SK-N-SH (cell line): ENCODE results near the gene C3orf22. TPM values are rescaled to one million over a fixed set of nuclear protein-coding genes. Genes with fewer than 3 reads are reported as not detected.

Experiments used
- CTCF ChIA-PET: fragments of 300-600, 350-600 bp; formaldehyde crosslinking; extraction: SDS; loops from one replicate; lab custom pipeline; 2021; lab: Yijun Ruan, JAX
- POLR2A ChIA-PET: fragments of 350-600 bp; sonication (Branson Sonifier 250); formaldehyde crosslinking; extraction: SDS; loops from one replicate; lab custom pipeline; 2020; ENCODE audit warnings: antibody characterized with exemption, inconsistent platforms; lab: Yijun Ruan, JAX
- DNase-seq: peaks from one replicate; pipeline ENCODE4 v3.0.0; 2012
- H2AFZ ChIP-seq: fragments of 200-600 bp; sonication (generic); 2 replicates; pipeline ENCODE4 v1.8.1; 2016; ENCODE audit warnings: antibody characterized with exemption, mild to moderate bottlenecking, low read depth
- H3F3A ChIP-seq: fragments of 200-600 bp; sonication (generic); replicated peaks from 2 replicates; pipeline ENCODE3; 2016; ENCODE audit warnings: antibody characterized with exemption, mild to moderate bottlenecking; ENCODE audit not compliant: insufficient read depth
- H3K27ac ChIP-seq, 2 experiments: fragments of 200-500 bp in 1 of 2; fragments of 200-600 bp in 1 of 2; sonication (Bioruptor generic) in 1 of 2; sonication (generic), shearing (Covaris generic) in 1 of 2; 2 replicates each; pipeline versions ENCODE4 v1.5.1 to v1.6.1; 2014 to 2016; ENCODE audit warnings: low read depth in 2 of 2, inconsistent platforms in 1 of 2, low read length in 1 of 2, mild to moderate bottlenecking in 1 of 2, mixed read lengths in 1 of 2
- H3K27me3 ChIP-seq: fragments of 200-600 bp; sonication (generic), shearing (Covaris generic); 2 replicates; pipeline ENCODE4 v1.6.1; 2016; ENCODE audit warnings: mixed run types; ENCODE audit not compliant: insufficient read depth
- H3K36me3 ChIP-seq, 2 experiments: fragments of 200-500 bp in 1 of 2; fragments of 200-600 bp in 1 of 2; sonication (Bioruptor generic) in 1 of 2; sonication (generic) in 1 of 2; replicated peaks in 1 of 2; 2 replicates each; pipeline versions ENCODE3 to v1.5.1; 2014 to 2016; ENCODE audit warnings: low read length in 1 of 2, mild to moderate bottlenecking in 1 of 2; ENCODE audit not compliant: insufficient read depth in 2 of 2, control insufficient read depth in 1 of 2
- H3K4me1 ChIP-seq, 2 experiments: fragments of 200-500 bp in 1 of 2; fragments of 200-600 bp in 1 of 2; sonication (Bioruptor generic) in 1 of 2; sonication (generic), shearing (Covaris generic) in 1 of 2; 2 replicates each; pipeline versions ENCODE4 v1.5.1 to v1.6.1; 2014 to 2016; ENCODE audit warnings: low read depth in 1 of 2, low read length in 1 of 2, mixed run types in 1 of 2; ENCODE audit not compliant: insufficient read depth in 2 of 2, control insufficient read depth in 1 of 2
- H3K4me2 ChIP-seq: fragments of 200-600 bp; sonication (generic), shearing (Covaris generic); 2 replicates; pipeline ENCODE4 v1.6.1; 2017; ENCODE audit warnings: mixed run types
- H3K4me3 ChIP-seq, 2 experiments: fragments of 200-500 bp in 1 of 2; fragments of 200-600 bp in 1 of 2; sonication (Bioruptor generic) in 1 of 2; sonication (generic), shearing (Covaris generic) in 1 of 2; 2 replicates each; pipeline versions ENCODE4 v1.5.1 to v1.8.1; 2014 to 2016; ENCODE audit warnings: low read depth in 2 of 2, inconsistent platforms in 1 of 2, low read length in 1 of 2, mild to moderate bottlenecking in 1 of 2, mixed read lengths in 1 of 2, moderate library complexity in 1 of 2
- H3K79me2 ChIP-seq: fragments of 200-600 bp; sonication (generic); 2 replicates; pipeline ENCODE4 v1.8.1; 2017; ENCODE audit warnings: mild to moderate bottlenecking; ENCODE audit not compliant: insufficient read depth
- H3K9ac ChIP-seq: fragments of 200-600 bp; sonication (generic); 2 replicates; pipeline ENCODE4 v1.6.1; 2017; ENCODE audit warnings: mixed run types
- H3K9me2 ChIP-seq: fragments of 200-600 bp; sonication (generic); 2 replicates; pipeline ENCODE4 v1.6.1; 2017; ENCODE audit warnings: mixed run types
- H3K9me3 ChIP-seq: fragments of 200-600 bp; sonication (generic); 2 replicates; pipeline ENCODE4 v1.6.1; 2017; ENCODE audit warnings: mixed run types, mild to moderate bottlenecking, moderate library complexity
- H4K20me1 ChIP-seq: fragments of 200-600 bp; sonication (generic); 2 replicates; pipeline ENCODE4 v1.6.1; 2017; ENCODE audit warnings: mild to moderate bottlenecking, mixed run types; ENCODE audit not compliant: insufficient read depth
- EP300 ChIP-seq, 2 experiments: IDR thresholded peaks; 2 replicates each; pipeline versions ENCODE4 v1.4.0 to v1.6.1; 2012; ENCODE audit warnings: borderline replicate concordance in 1 of 2, low read depth in 1 of 2, low read length in 1 of 2
- EZH2phosphoT487 ChIP-seq: fragments of 200-600 bp; sonication (generic); IDR thresholded peaks from 2 replicates; pipeline ENCODE4 v1.6.1; 2017; ENCODE audit warnings: low read depth, mixed run types, mild to moderate bottlenecking, antibody characterized with exemption, moderate library complexity, borderline replicate concordance
- GABPA ChIP-seq: IDR thresholded peaks from 2 replicates; pipeline ENCODE4 v1.4.0; 2012; ENCODE audit warnings: low read depth, mild to moderate bottlenecking
- MEF2A ChIP-seq: IDR thresholded peaks from 2 replicates; pipeline ENCODE4 v1.4.0; 2012; ENCODE audit warnings: low read depth, borderline replicate concordance
- POLR2AphosphoS5 ChIP-seq: IDR thresholded peaks from 2 replicates; pipeline ENCODE4 v1.6.1; 2012; ENCODE audit warnings: low read depth, low read length
- RAD21 ChIP-seq: IDR thresholded peaks from 2 replicates; pipeline ENCODE4 v1.6.1; 2012; ENCODE audit warnings: mild to moderate bottlenecking, low read length
- RXRA ChIP-seq: IDR thresholded peaks from 2 replicates; pipeline ENCODE4 v1.4.0; 2012; ENCODE audit warnings: low read depth, mild to moderate bottlenecking, borderline replicate concordance
- TAF1 ChIP-seq: IDR thresholded peaks from 2 replicates; pipeline ENCODE4 v1.6.1; 2012; ENCODE audit warnings: low read depth, mild to moderate bottlenecking, low read length, moderate library complexity, borderline replicate concordance
- TCF12 ChIP-seq: IDR thresholded peaks from 2 replicates; pipeline ENCODE4 v1.4.0; 2012
- YY1 ChIP-seq: IDR thresholded peaks from 2 replicates; pipeline ENCODE4 v1.4.0; 2012; ENCODE audit warnings: low read depth, mild to moderate bottlenecking
- WGBS: methylation state at CpG from one replicate; pipeline ENCODE4 v1.1.6; 2017; ENCODE audit warnings: low lambda C conversion rate; 5-methylcytosine and 5-hydroxymethylcytosine counted together
- polyA plus RNA-seq, 3 experiments: library from polyadenylated mRNA; depleted of rRNA; stranded (reverse); fragments of >200 nt; gene quantifications; 2 replicates each; pipeline ENCODE4 v1.2.3, GENCODE V29; 2012
- TF ChIP-seq, protein P1 (sequence below): fragments of 150-350 bp; IDR thresholded peaks from 2 replicates; pipeline ENCODE4 v1.6.1; 2016; ENCODE audit warnings: mild to moderate bottlenecking, low read depth, low read length

Gene C3orf22
- polyA plus RNA-seq, 1 of the 3 experiments (the other 2 are of a cell fraction), result not detected

- Histone ChIP-seq H3K27ac (no peak overlapping the region), H3F3A (peaks cover 1% of the 10 kb centered on the region), H3K27me3 (peaks cover 10% of the 10 kb centered on the region; the same call in 1 of the 2 replicates), H3K9ac (no peak overlapping the region), H4K20me1 (no peaks in the 10 kb centered on the region), H3K4me3 (no peak overlapping the region), H3K4me1 (peaks cover 0 to 2% of the 10 kb centered on the region in 2 experiments; a peak in 1 of 4 replicates), H3K9me2 (no peaks in the 10 kb centered on the region), H3K9me3 (no peaks in the 10 kb centered on the region), H3K36me3 (no peaks in the 10 kb centered on the region), H3K4me2 (no peak overlapping the region), H2AFZ (no peak overlapping the region), H3K79me2 (no peaks in the 10 kb centered on the region)
- DNase-seq, result no peak
- no peak for TF ChIP-seq EP300 (IDR thresholded peaks at IDR 0.05; ENCODE audit: borderline replicate concordance in 1 of 2, low read depth in 1 of 2, low read length in 1 of 2)
- TF ChIP-seq TAF1, result no peak
- TF ChIP-seq, protein P1, sequence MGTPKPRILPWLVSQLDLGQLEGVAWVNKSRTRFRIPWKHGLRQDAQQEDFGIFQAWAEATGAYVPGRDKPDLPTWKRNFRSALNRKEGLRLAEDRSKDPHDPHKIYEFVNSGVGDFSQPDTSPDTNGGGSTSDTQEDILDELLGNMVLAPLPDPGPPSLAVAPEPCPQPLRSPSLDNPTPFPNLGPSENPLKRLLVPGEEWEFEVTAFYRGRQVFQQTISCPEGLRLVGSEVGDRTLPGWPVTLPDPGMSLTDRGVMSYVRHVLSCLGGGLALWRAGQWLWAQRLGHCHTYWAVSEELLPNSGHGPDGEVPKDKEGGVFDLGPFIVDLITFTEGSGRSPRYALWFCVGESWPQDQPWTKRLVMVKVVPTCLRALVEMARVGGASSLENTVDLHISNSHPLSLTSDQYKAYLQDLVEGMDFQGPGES, result no peak
- TF ChIP-seq RXRA, result no peak
- no peak for TF ChIP-seq MEF2A
- TF ChIP-seq EZH2phosphoT487, result no peak
- TF ChIP-seq YY1, result no peak
- TF ChIP-seq POLR2AphosphoS5, result no peak
- TF ChIP-seq RAD21, result no peak
- no peak for TF ChIP-seq TCF12
- TF ChIP-seq GABPA, result no peak
- CTCF ChIA-PET, result interaction anchor here (7.0 kb wide), 1 partner anchor 15 kb away, joined by 45 read pairs; the partner anchor contains the start of gene CHST13
- POLR2A ChIA-PET, result no interaction called here
- WGBS, result 73% methylated on average over 3 of the region's 9 CpGs
These were observed 50.8 kb downstream of the C3orf22 start for GRCh38 chr3:126507886-126508285.

DNA sequence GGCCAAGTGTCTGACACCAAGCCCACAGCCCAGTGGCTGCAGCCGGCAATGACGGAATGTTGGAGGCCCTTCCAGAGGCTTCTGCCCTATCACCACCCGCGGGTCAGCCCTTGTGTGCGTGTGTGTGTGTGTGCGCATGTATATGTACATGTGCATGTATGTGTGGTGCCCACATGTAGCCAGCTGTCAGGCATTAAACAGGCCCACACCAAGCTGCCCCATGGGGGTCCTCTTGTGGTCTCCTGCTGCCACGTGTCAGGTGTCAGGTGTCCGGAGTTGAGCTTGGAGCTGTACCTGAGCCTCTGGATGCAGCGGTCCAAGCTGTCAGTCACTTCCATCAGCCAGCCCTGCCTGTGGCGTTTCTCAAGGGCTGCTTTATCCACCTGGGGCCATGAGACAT is 55.0 kb downstream of the C3orf22 start:
- Histone ChIP-seq H3F3A (peaks cover 11% of the 10 kb centered on the region), H4K20me1 (no peaks in the 10 kb centered on the region), H3K9me2 (no peaks in the 10 kb centered on the region), H3K27me3 (peaks cover 10% of the 10 kb centered on the region; the same call in 1 of the 2 replicates), H3K4me3 (no peak overlapping the region), H3K36me3 (no peaks in the 10 kb centered on the region), H3K9ac (no peak overlapping the region), H2AFZ (no peak overlapping the region), H3K9me3 (no peaks in the 10 kb centered on the region)
- POLR2A ChIA-PET, result no interaction called here
- DNase-seq, result no peak
- 60% methylated on average over 2 of the region's 10 CpGs for WGBS
- TF ChIP-seq, protein P1, result no peak
- TF ChIP-seq EZH2phosphoT487, result no peak
- TF ChIP-seq, all 33 proteins: peak for 0
- Histone ChIP-seq H3K79me2 (no peaks in the 10 kb centered on the region), H3K27ac (no peak overlapping the region), H3K4me2 (no peak overlapping the region), H3K4me1 (no peaks in the 10 kb centered on the region)
- CTCF ChIA-PET, result interaction anchor here (1.3 kb wide), 1 partner anchor 19 kb away, joined by 5 read pairs; no protein-coding TSS in a partner anchor
